ENCODE measurements around the gene DBI.

DBI gene

GRCh38 chr2:119366649-119367471 lies at the start of gene DBI, which contains the start of gene C2orf76:
TSS of gene DBI (plus strand) at chr2:119366977. CDS start at chr2:119367052, 75 bp downstream.
TSS of gene C2orf76 (minus strand) at chr2:119366834. CDS start at chr2:119339959, 26,875 bp downstream.
- peak; percentile 81 for DNase-seq

- DNase-seq = no peak
These were observed 49.2 kb upstream of the DBI start for GRCh38 chr2:119317554-119317953.

- DNase-seq = no peak
These were observed 47.2 kb upstream of the DBI start for GRCh38 chr2:119319593-119319992.

- no peak for DNase-seq
These were observed 43.3 kb upstream of the DBI start for GRCh38 chr2:119323459-119323858.

- no peak for DNase-seq
These were observed 42.0 kb upstream of the DBI start for GRCh38 chr2:119324685-119325270.

GRCh38 chr2:119326938-119327337 lies 39.8 kb upstream of the DBI start:
- no peak for DNase-seq

- DNase-seq = no peak
These were observed 39.3 kb upstream of the DBI start for GRCh38 chr2:119327431-119327830.

GRCh38 chr2:119332953-119333352 lies 33.8 kb upstream of the DBI start:
- DNase-seq = no peak

- no peak for DNase-seq
These were observed 33.4 kb upstream of the DBI start for GRCh38 chr2:119333360-119333759.

GRCh38 chr2:119333833-119334232 lies 32.9 kb upstream of the DBI start:
- DNase-seq = no peak

GRCh38 chr2:119337749-119338148 lies 29.0 kb upstream of the DBI start:
- DNase-seq = no peak

- DNase-seq = no peak
These were observed 28.5 kb upstream of the DBI start for GRCh38 chr2:119338272-119338671.

- no peak for DNase-seq
These were observed 27.8 kb upstream of the DBI start for GRCh38 chr2:119338826-119339561.

GRCh38 chr2:119339562-119339923 lies 27.2 kb upstream of the DBI start:
- no peak for DNase-seq

- no peak for DNase-seq
These were observed 25.1 kb upstream of the DBI start for GRCh38 chr2:119341684-119342083.

GRCh38 chr2:119349289-119349688 lies 17.5 kb upstream of the DBI start:
- DNase-seq = no peak

- no peak for DNase-seq
These were observed 16.3 kb upstream of the DBI start for GRCh38 chr2:119350311-119350998.

- no peak for DNase-seq
These were observed 14.4 kb upstream of the DBI start for GRCh38 chr2:119352357-119352756.

GRCh38 chr2:119354860-119355259 lies 11.9 kb upstream of the DBI start:
- DNase-seq = no peak

GRCh38 chr2:119359774-119360173 lies 7.0 kb upstream of the DBI start:
- DNase-seq = no peak

GRCh38 chr2:119360423-119360966 lies 6.3 kb upstream of the DBI start:
- no peak for DNase-seq

GRCh38 chr2:119364798-119365197 lies 2.0 kb upstream of the DBI start:
- no peak for DNase-seq

- DNase-seq = no peak
These were observed 1.3 kb upstream of the DBI start for GRCh38 chr2:119365436-119365835.
